Activated naive CD8-positive, alpha-beta T cell treated with anti-CD3 and anti-CD28 coated beads, Interleukin-2, amount 10 ng/mL, durations not matched to agents 7 days and 5 days (primary cell): ENCODE results near the gene ZNRF2. TPM values are rescaled to one million over a fixed set of nuclear protein-coding genes. Genes with fewer than 3 reads are reported as not detected.

Source experiments
- ATAC-seq: fragments of 150-1000 bp; cut with Tn5 transposase; one replicate; pipeline ENCODE4 v1.10.0; 2021; ENCODE audit warnings: low read depth, moderate library complexity
- POLR2A ChIA-PET: fragments of 350-600 bp; sonication (Branson Sonifier 250); formaldehyde crosslinking; loops from one replicate; lab custom pipeline; 2021; ENCODE audit warnings: antibody characterized with exemption; lab: Charles Lee
- DNase-seq: peaks from one replicate; pipeline ENCODE4 v3.0.0; 2021
- H3K27ac Mint-ChIP-seq: one replicate; pipeline ENCODE4 v1.8.0; 2022; ENCODE audit warnings: mild to moderate bottlenecking, mixed read lengths
- H3K27me3 Mint-ChIP-seq: one replicate; pipeline ENCODE4 v1.8.0; 2022; ENCODE audit warnings: mild to moderate bottlenecking, moderate library complexity, mixed read lengths
- H3K36me3 Mint-ChIP-seq: one replicate; pipeline ENCODE4 v1.8.0; 2021; ENCODE audit warnings: mild to moderate bottlenecking, mixed read lengths
- H3K4me1 Mint-ChIP-seq: one replicate; pipeline ENCODE4 v1.8.0; 2021; ENCODE audit warnings: mixed read lengths
- H3K4me3 Mint-ChIP-seq: one replicate; pipeline ENCODE4 v1.8.0; 2022; ENCODE audit warnings: mild to moderate bottlenecking, moderate library complexity, mixed read lengths
- H3K9me3 Mint-ChIP-seq: one replicate; pipeline ENCODE4 v1.8.0; 2021; ENCODE audit warnings: mixed read lengths
- microRNA-seq: library from miRNA; unstranded; fragments of <30 nt; microRNA quantifications from one replicate; pipeline ENCODE4 v1.2.0, GENCODE V29; 2022
- total RNA-seq, 2 experiments: library from RNA; stranded (reverse); gene quantifications; one replicate each; pipeline ENCODE4 v1.2.3, GENCODE V29; 2021

ZNRF2 gene
- total RNA-seq, 2 experiments from 2014 or later, result 27.1 to 28.0 TPM

DNA sequence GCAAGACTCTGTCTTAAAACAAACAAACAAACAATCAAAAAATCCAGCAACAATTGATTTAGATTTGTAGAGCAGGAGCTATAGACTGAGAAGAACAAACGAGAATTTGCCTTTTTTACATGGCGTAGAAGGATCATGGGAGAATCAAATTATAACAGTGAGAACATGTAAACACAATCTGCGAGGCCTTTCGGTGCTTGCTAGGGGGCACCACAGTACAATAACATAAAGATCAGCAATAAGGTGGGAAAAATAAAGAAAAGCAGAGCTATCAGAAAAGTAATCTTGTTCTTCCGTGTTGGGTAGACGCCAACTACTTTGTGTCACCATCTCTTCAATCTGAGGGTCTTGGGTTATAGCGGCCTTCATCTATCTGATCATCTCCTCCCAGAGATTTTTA lies 112.0 kb downstream of the ZNRF2 start:
- no peak overlapping the region for H3K27ac Mint-ChIP-seq
- POLR2A ChIA-PET, result no interaction called here
- no peaks in the 10 kb centered on the region for H3K27me3 Mint-ChIP-seq
- DNase-seq (no peak), ATAC-seq (no peak)
- H3K4me1 Mint-ChIP-seq, result no peaks in the 10 kb centered on the region
- H3K9me3 Mint-ChIP-seq, result no peaks in the 10 kb centered on the region
- no peaks in the 10 kb centered on the region for H3K36me3 Mint-ChIP-seq
- no peak overlapping the region for H3K4me3 Mint-ChIP-seq

DNA sequence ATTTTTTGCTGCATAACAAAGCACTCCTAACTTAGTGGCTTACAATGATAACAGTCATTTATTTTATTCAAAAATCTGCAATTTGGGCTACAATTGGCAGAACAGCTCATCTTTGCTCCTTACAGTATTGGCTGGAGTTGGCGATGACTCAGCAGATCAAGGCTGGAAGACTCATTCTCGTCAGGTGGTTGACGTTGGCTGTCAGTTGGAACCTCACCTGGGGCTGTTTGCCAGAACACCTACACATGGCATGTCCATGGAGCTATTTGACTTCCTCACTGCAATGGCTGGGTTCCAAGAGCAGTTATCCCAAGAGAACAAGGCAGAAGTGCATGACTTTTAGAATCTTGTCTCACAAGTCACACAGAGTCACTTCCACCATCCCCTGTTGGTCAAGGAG lies 119.1 kb downstream of the ZNRF2 start:
- Mint-ChIP-seq H3K4me1 (peaks cover 5% of the 10 kb centered on the region), H3K27me3 (no peaks in the 10 kb centered on the region), H3K27ac (no peak overlapping the region), H3K4me3 (no peak overlapping the region), H3K9me3 (peaks cover 3% of the 10 kb centered on the region), H3K36me3 (peaks cover 8% of the 10 kb centered on the region)
- no peak for ATAC-seq
- POLR2A ChIA-PET, result no interaction called here
- no peak for DNase-seq

DNA sequence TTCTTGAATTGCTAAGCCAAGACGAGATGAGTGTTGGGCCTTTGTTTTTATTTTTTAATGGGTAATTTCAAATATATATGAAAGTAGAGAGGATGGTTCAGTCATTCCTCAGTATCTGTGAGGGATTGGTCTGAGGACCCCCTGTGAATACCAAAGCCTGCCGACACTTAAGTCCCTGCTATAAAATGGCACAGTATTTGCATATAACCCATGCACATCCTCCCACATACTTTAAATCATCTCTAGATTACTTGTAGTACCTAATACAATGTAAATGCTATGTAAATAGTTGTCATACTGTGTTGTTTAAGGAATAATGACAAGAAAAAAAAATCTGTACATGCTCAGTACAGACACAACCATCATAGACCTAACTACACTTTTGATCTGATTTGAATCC lies 120.8 kb downstream of the ZNRF2 start:
- H3K27me3 Mint-ChIP-seq, result no peaks in the 10 kb centered on the region
- H3K4me3 Mint-ChIP-seq, result no peak overlapping the region
- H3K36me3 Mint-ChIP-seq, result peaks cover 8% of the 10 kb centered on the region
- POLR2A ChIA-PET, result no interaction called here
- no peak overlapping the region for H3K27ac Mint-ChIP-seq
- ATAC-seq, result no peak
- no peak for DNase-seq
- H3K9me3 Mint-ChIP-seq, result peaks cover 3% of the 10 kb centered on the region
- peaks cover 5% of the 10 kb centered on the region for H3K4me1 Mint-ChIP-seq

- ATAC-seq (no peak), DNase-seq (no peak)
- Mint-ChIP-seq H3K27ac (no peak overlapping the region), H3K36me3 (peaks cover 8% of the 10 kb centered on the region), H3K9me3 (peaks cover 3% of the 10 kb centered on the region), H3K4me3 (no peak overlapping the region), H3K4me1 (peaks cover 2% of the 10 kb centered on the region), H3K27me3 (no peaks in the 10 kb centered on the region)
- POLR2A ChIA-PET, result no interaction called here
Measured at GRCh38 chr7:30406664-30407425, 122.4 kb downstream of the ZNRF2 start.

GRCh38 chr7:30411173-30411572 lies 126.8 kb downstream of the ZNRF2 start:
- Mint-ChIP-seq H3K9me3 (peaks cover 2% of the 10 kb centered on the region), H3K4me3 (no peak overlapping the region), H3K27ac (no peak overlapping the region), H3K27me3 (no peaks in the 10 kb centered on the region), H3K4me1 (peaks cover 1% of the 10 kb centered on the region), H3K36me3 (peaks cover 2% of the 10 kb centered on the region)
- ATAC-seq (no peak), DNase-seq (no peak)
- POLR2A ChIA-PET, result no interaction called here

DNA sequence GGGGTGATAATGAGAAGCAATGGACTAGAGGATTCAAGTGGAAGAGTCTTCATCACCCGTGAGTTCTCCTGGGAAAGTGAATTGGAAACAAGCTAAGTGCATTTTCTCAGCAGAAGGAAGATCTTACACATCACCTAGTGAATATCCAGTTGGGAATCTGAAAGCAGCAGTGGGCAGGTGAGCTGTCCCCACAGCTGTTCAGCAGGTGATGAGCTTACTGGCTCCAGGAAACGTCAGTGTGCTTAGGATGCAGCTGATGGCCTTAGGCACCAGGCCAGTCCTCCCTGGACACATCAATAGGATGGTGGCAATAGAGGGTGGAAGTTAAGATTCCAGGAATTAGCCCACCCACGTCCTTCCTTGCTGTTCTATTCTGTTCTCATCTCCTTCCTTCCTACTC lies 127.5 kb downstream of the ZNRF2 start:
- H3K27me3 Mint-ChIP-seq, result no peaks in the 10 kb centered on the region
- peaks cover 1% of the 10 kb centered on the region for H3K4me1 Mint-ChIP-seq
- POLR2A ChIA-PET, result no interaction called here

DNA sequence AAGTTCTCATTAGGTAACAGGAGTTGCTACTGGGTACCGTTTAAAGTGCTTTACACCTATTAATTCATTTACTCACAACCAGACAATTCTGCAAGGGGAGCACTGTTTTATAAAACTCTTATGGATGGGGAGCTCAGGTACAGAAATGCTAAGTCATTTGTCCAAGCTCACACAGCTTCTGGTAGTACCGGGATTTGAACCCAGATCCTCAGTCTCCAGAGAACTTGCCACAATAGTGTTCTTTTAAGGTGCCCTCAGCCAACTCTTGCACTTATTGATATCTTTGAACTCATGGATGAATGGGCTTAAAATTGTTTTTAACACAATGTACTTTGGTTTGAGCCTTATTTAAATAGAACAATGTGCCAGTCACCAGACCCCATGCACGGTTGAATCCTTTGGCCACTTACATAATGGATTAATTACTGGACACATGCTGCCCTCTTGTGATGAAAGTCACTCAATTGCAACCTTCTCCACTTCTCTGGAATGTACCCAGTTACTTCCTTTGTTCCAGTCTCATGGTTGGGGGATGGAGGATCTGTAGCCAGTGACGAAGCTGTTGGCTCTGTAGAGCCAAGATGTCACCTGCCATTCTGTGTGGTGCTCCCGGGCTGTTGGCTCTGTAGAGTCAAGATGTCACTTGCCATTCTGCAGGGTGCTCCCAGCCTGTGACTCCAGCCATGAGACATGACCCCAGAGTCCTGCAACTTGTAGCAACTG lies 128.5 kb downstream of the ZNRF2 start:
- ATAC-seq, result no peak
- Mint-ChIP-seq H3K36me3 (peaks cover 2% of the 10 kb centered on the region), H3K4me1 (peaks cover 1% of the 10 kb centered on the region), H3K27ac (no peak overlapping the region), H3K9me3 (peaks cover 2% of the 10 kb centered on the region), H3K27me3 (no peaks in the 10 kb centered on the region), H3K4me3 (no peak overlapping the region)
- POLR2A ChIA-PET, result no interaction called here
- no peak for DNase-seq

More for the DNA sequence above, 127.5 kb downstream of the ZNRF2 start:
- Mint-ChIP-seq H3K27ac (no peak overlapping the region), H3K4me3 (no peak overlapping the region), H3K36me3 (peaks cover 2% of the 10 kb centered on the region), H3K9me3 (peaks cover 2% of the 10 kb centered on the region)
- DNase-seq, result no peak
- no peak for ATAC-seq

DNA sequence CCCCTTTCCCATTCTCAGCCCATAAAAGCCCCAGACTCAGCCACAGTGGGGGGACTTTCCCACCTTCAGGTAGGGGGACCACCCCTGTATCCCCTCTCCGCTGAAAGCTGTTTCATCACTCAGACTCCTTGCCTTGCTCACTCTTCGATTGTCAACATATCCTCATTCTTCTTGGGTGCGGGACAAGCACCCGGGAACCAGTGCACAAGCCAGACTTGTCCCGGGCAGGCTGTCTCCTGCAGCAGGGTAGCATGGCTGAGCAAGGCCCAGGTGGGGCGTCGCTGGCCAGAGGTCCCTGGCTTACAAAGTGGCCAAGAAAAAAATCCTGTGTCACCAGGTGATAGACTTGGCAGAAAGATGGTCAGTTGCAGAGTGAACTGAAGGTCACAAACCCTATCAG lies 129.5 kb downstream of the ZNRF2 start:
- H3K4me3 Mint-ChIP-seq, result no peak overlapping the region
- H3K27me3 Mint-ChIP-seq, result no peaks in the 10 kb centered on the region
- no peaks in the 10 kb centered on the region for H3K4me1 Mint-ChIP-seq
- H3K9me3 Mint-ChIP-seq, result peaks cover 2% of the 10 kb centered on the region
- H3K27ac Mint-ChIP-seq, result no peak overlapping the region
- DNase-seq, result no peak
- no peak for ATAC-seq
- POLR2A ChIA-PET, result no interaction called here
- peaks cover 2% of the 10 kb centered on the region for H3K36me3 Mint-ChIP-seq

Small RNA genes within 50 kb of the gene (microRNA-seq; reads per million reads assigned to microRNA genes)
- not detected for gene MIR550A1
- not detected for gene MIR550B1

Other genes with a start within 250 kb of the ZNRF2 start
- gene MTURN, start 149.6 kb upstream of the ZNRF2 start, total RNA-seq, result 1 to 10 TPM; 6.1 to 9.7 TPM
- gene NOD1, start 194.2 kb downstream of the ZNRF2 start, total RNA-seq, result 10 to 100 TPM; 26.8 to 28.2 TPM
- 10 to 100 TPM; 40.2 to 42.7 TPM for gene GGCT, start 220.2 kb downstream of the ZNRF2 start, total RNA-seq